GM12873 (cell line): ENCODE data around the gene CCDC146.
A peak's percentile ranks its signal among the peaks of the same experiment; 100 is the strongest.

Source experiments
- CTCF ChIP-seq: IDR thresholded peaks from 2 replicates; pipeline ENCODE4 v1.5.1; 2012; ENCODE audit warnings: low read depth, mild to moderate bottlenecking, moderate library complexity, low read length, control low read depth; ENCODE audit not compliant: insufficient read depth; ENCODE audit errors: missing control alignments

CCDC146 gene

GRCh38 chr7:77244222-77244934 lies 122.0 kb downstream of the CCDC146 start:
- no peak for TF ChIP-seq CTCF

DNA sequence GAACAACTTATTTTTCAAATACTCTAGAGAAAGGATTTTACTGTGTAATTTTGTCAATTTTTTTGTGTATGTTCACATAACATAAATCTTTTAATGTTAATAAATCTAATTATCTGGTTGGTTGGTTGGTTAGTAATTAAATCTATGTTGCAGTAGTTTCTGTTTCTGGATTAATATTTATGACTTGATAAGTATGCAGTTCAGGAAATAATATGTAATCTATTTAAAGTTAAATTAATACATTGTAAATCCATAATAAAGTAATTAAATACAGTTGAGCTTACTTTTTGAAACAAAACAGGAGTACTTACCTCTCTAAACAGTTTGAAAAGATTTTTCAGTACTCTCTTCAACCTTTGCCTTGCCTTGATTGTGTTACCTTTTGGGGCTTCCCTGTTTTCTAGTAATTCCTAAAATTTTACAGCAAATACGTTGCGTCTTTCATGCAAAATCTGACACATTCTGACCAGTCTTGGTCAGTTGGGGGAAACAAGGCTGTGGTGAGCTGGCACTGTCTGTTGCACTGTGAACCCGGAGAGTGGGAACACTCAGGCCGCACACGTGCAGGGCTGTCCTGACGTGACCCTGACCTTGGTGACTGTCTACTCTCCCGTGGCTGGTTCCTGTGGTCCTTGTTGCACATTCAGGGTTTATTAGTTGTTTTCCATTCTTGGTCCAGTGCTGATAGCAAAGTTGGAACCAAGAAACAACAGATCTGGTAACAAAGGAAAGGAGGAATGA lies 122.8 kb downstream of the CCDC146 start:
- no peak for TF ChIP-seq CTCF

DNA sequence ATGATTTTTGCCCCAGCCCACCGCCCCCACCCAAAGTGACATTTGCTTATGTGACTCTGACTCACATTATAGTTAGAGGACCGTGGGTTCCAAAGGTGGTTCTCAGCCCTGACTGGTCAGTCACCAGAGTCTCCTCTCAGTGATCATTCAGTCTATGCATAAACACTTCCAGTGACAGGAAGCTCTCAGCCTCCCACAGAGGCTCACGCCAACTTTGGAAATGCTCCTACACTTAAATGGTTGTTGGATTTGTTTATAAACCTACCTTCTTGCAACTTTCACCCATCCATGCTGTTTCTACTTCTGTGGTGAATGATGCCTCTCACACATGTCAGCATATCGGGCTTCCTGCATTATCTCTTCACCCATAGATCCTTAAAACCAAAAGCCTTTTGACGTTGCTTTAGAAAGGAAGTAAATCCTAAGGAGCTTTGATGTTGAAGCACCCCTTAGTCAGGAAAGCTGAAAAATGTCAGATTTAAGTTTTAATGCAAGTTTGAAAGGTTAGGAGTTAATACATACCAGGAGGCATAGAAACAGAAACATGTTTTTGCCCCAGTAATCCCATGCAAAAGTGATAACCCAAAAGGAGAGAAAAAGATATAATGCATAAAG lies 123.7 kb downstream of the CCDC146 start:
- TF ChIP-seq CTCF: no peak

- peak; percentile 72 for TF ChIP-seq CTCF
Observed at GRCh38 chr7:77247206-77247850, 124.9 kb downstream of the CCDC146 start.

DNA sequence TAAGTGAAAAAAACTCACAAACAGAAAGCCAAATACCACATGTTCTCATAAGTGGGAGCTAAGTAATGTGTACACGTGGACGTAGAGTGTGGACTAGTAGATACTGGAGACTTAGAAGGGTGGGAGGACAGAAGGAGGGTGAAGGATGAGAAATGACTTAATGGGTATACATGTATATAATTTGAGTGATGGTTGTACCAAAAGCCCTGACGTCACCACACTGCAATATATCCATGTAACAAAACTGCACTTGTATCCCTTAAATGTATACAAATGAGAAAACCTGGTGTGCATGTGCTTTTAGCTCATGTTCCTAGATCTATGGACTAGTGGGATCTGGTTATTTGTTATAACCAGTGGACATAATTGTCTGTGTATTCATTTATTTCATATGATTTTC lies 125.7 kb downstream of the CCDC146 start:
- TF ChIP-seq CTCF: no peak

DNA sequence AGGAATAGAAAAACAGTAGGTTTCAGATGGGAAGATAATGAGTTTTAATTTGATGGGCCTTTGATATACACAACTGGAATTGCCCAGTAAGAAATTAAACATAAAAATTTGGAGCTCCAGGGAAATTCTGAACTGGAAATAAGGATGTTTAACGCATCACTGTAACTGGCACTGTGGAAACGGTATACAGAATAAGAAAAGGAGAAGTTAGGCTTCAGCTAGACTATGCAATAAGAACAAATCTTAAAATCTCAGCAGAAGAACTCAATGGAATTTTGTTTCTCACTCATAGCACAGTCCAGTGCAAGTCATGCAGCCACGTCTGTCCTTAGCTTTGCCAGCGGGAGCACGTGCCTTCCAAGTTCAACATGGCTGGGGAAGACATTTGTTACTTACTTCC lies 130.1 kb downstream of the CCDC146 start:
- no peak for TF ChIP-seq CTCF

GRCh38 chr7:77253151-77253550 lies 130.7 kb downstream of the CCDC146 start:
- TF ChIP-seq CTCF: no peak
